MG63 (cell line): Measurements from ENCODE around the gene OXNAD1. TPM values are rescaled to one million over a fixed set of nuclear protein-coding genes. Genes with fewer than 3 reads are reported as not detected.

Source experiments
- DNase-seq: peaks from one replicate; pipeline ENCODE4 v3.0.0-alpha.2; 2020
- H3K27me3 ChIP-seq: fragments of 250-450 bp; sonication (Bioruptor Pico); 2 replicates; pipeline ENCODE4 v1.5.1; 2020; ENCODE audit warnings: mild to moderate bottlenecking, moderate library complexity
- H3K36me3 ChIP-seq: fragments of 250-450 bp; sonication (Bioruptor Pico); 2 replicates; pipeline ENCODE4 v1.5.1; 2020; ENCODE audit warnings: mild to moderate bottlenecking, moderate library complexity
- H3K4me3 ChIP-seq: fragments of 250-450 bp; sonication (Bioruptor Pico); 2 replicates; pipeline ENCODE4 v1.5.1; 2020; ENCODE audit warnings: mild to moderate bottlenecking, moderate library complexity
- H3K9me3 ChIP-seq: fragments of 250-450 bp; sonication (Bioruptor Pico); 2 replicates; pipeline ENCODE4 v1.5.1; 2020; ENCODE audit warnings: mild to moderate bottlenecking, moderate library complexity
- total RNA-seq: library from RNA; depleted of rRNA; stranded (reverse); fragments of >200 nt; shearing (Covaris generic); gene quantifications from 2 replicates; pipeline ENCODE4 v1.2.3, GENCODE V29; 2014; ENCODE audit warnings: low replicate concordance

The OXNAD1 gene
- total RNA-seq, 1 experiment from 2014 or later: 8.8 TPM

- Histone ChIP-seq H3K4me3 (no peak overlapping the region), H3K36me3 (peaks cover 2% of the 10 kb centered on the region; the same call in 1 of the 2 replicates), H3K27me3 (no peaks in the 10 kb centered on the region), H3K9me3 (no peaks in the 10 kb centered on the region)
- no peak for DNase-seq
Observed at GRCh38 chr3:16325850-16326249, 60.8 kb downstream of the OXNAD1 start.

GRCh38 chr3:16326724-16327349 is 61.8 kb downstream of the OXNAD1 start:
- Histone ChIP-seq H3K36me3 (peaks cover 3% of the 10 kb centered on the region; the same call in 1 of the 2 replicates), H3K9me3 (no peaks in the 10 kb centered on the region), H3K4me3 (no peak overlapping the region), H3K27me3 (no peaks in the 10 kb centered on the region)
- DNase-seq: no peak

- Histone ChIP-seq H3K4me3 (no peak overlapping the region), H3K9me3 (no peaks in the 10 kb centered on the region), H3K36me3 (peaks cover 3% of the 10 kb centered on the region; the same call in 1 of the 2 replicates), H3K27me3 (no peaks in the 10 kb centered on the region)
- DNase-seq: no peak
Observed at GRCh38 chr3:16328124-16328523, 63.1 kb downstream of the OXNAD1 start.

- no peak overlapping the region for H3K4me3 ChIP-seq
- DNase-seq: no peak
- peaks cover 3% of the 10 kb centered on the region; the same call in 1 of the 2 replicates for H3K36me3 ChIP-seq
- no peaks in the 10 kb centered on the region for H3K27me3 ChIP-seq
- no peaks in the 10 kb centered on the region for H3K9me3 ChIP-seq
Observed at GRCh38 chr3:16329036-16329825, 64.2 kb downstream of the OXNAD1 start.

- no peak for DNase-seq
- H3K27me3 ChIP-seq: no peaks in the 10 kb centered on the region
- H3K36me3 ChIP-seq: peaks cover 3% of the 10 kb centered on the region; the same call in 1 of the 2 replicates
Observed at GRCh38 chr3:16329826-16330129, 64.8 kb downstream of the OXNAD1 start.

GRCh38 chr3:16330351-16330750 is 65.3 kb downstream of the OXNAD1 start:
- Histone ChIP-seq H3K4me3 (no peak overlapping the region), H3K9me3 (no peaks in the 10 kb centered on the region), H3K27me3 (no peaks in the 10 kb centered on the region), H3K36me3 (peaks cover 3% of the 10 kb centered on the region; the same call in 1 of the 2 replicates)
- no peak for DNase-seq

More at GRCh38 chr3:16329826-16330129, 64.8 kb downstream of the OXNAD1 start:
- Histone ChIP-seq H3K9me3 (no peaks in the 10 kb centered on the region), H3K4me3 (no peak overlapping the region)

GRCh38 chr3:16331319-16331883 is 66.4 kb downstream of the OXNAD1 start:
- Histone ChIP-seq H3K9me3 (no peaks in the 10 kb centered on the region), H3K36me3 (peaks cover 3% of the 10 kb centered on the region; the same call in 1 of the 2 replicates), H3K27me3 (no peaks in the 10 kb centered on the region), H3K4me3 (no peak overlapping the region)
- no peak for DNase-seq

GRCh38 chr3:16332904-16333426 is 68.0 kb downstream of the OXNAD1 start:
- H3K9me3 ChIP-seq: no peaks in the 10 kb centered on the region
- no peaks in the 10 kb centered on the region for H3K27me3 ChIP-seq
- no peak overlapping the region for H3K4me3 ChIP-seq
- DNase-seq: no peak
- 0 out of 2 replicates have a peak, but pooled peaks cover 3% of the 10 kb centered on the region for H3K36me3 ChIP-seq

- no peaks in the 10 kb centered on the region for H3K9me3 ChIP-seq
- H3K4me3 ChIP-seq: no peak overlapping the region
- no peaks in the 10 kb centered on the region for H3K27me3 ChIP-seq
- 0 out of 2 replicates have a peak, but pooled peaks cover 3% of the 10 kb centered on the region for H3K36me3 ChIP-seq
- DNase-seq: no peak
Observed at GRCh38 chr3:16334909-16335308, 69.9 kb downstream of the OXNAD1 start.

- no peak overlapping the region for H3K4me3 ChIP-seq
- no peak for DNase-seq
- no peaks in the 10 kb centered on the region for H3K27me3 ChIP-seq
- H3K36me3 ChIP-seq: 0 out of 2 replicates have a peak, but pooled peaks cover 3% of the 10 kb centered on the region
- no peaks in the 10 kb centered on the region for H3K9me3 ChIP-seq
Observed at GRCh38 chr3:16335333-16335732, 70.3 kb downstream of the OXNAD1 start.

- H3K4me3 ChIP-seq: no peak overlapping the region
- 0 out of 2 replicates have a peak, but pooled peaks cover 3% of the 10 kb centered on the region for H3K36me3 ChIP-seq
- no peaks in the 10 kb centered on the region for H3K9me3 ChIP-seq
- no peaks in the 10 kb centered on the region for H3K27me3 ChIP-seq
- no peak for DNase-seq
Observed at GRCh38 chr3:16335772-16336645, 71.0 kb downstream of the OXNAD1 start.

- Histone ChIP-seq H3K4me3 (no peak overlapping the region), H3K9me3 (no peaks in the 10 kb centered on the region), H3K27me3 (no peaks in the 10 kb centered on the region), H3K36me3 (no peaks in the 10 kb centered on the region)
- DNase-seq: no peak
Observed at GRCh38 chr3:16336825-16337224, 71.8 kb downstream of the OXNAD1 start.

GRCh38 chr3:16337856-16338540 is 73.0 kb downstream of the OXNAD1 start:
- DNase-seq: no peak
- H3K4me3 ChIP-seq: no peak overlapping the region

GRCh38 chr3:16338999-16339398 is 74.0 kb downstream of the OXNAD1 start:
- Histone ChIP-seq H3K9me3 (no peaks in the 10 kb centered on the region), H3K4me3 (no peak overlapping the region), H3K36me3 (no peaks in the 10 kb centered on the region), H3K27me3 (no peaks in the 10 kb centered on the region)
- peak; percentile 36 for DNase-seq

More at GRCh38 chr3:16337856-16338540, 73.0 kb downstream of the OXNAD1 start:
- Histone ChIP-seq H3K27me3 (no peaks in the 10 kb centered on the region), H3K36me3 (no peaks in the 10 kb centered on the region), H3K9me3 (no peaks in the 10 kb centered on the region)

GRCh38 chr3:16343101-16343500 is 78.1 kb downstream of the OXNAD1 start:
- no peak for DNase-seq
- H3K4me3 ChIP-seq: no peak overlapping the region
- H3K27me3 ChIP-seq: no peaks in the 10 kb centered on the region

More at GRCh38 chr3:16343101-16343500, 78.1 kb downstream of the OXNAD1 start:
- Histone ChIP-seq H3K36me3 (no peaks in the 10 kb centered on the region), H3K9me3 (no peaks in the 10 kb centered on the region)
